Prostate gland (tissue), 2 donors: ENCODE data around the gene CNRIP1. TPM values are rescaled to one million over a fixed set of nuclear protein-coding genes. Genes with fewer than 3 reads are reported as not detected.

ENCODE experiments used
- DNase-seq: peaks from one replicate; pipeline ENCODE4 v3.0.0-alpha.2; 2019; ENCODE audit warnings: low spot score
- H3K27ac ChIP-seq, 2 donors: fragments of 200-600 bp; sonication (generic); 2 replicates each; pipeline ENCODE4 v1.5.1; 2017 to 2019
- H3K27me3 ChIP-seq: fragments of 200-600 bp; sonication (generic); replicated peaks from 2 replicates; pipeline ENCODE4 v1.5.1; 2019; ENCODE audit not compliant: insufficient read depth
- H3K36me3 ChIP-seq, 2 donors: fragments of 200-600 bp; sonication (generic); 1 replicate in 1 of 2; 2 replicates in 1 of 2; pipeline versions ENCODE4 v1.5.1 to v1.8.1; 2017 to 2019
- H3K4me1 ChIP-seq: fragments of 200-600 bp; sonication (generic); replicated peaks from 2 replicates; pipeline ENCODE4 v1.5.1; 2019
- H3K4me3 ChIP-seq, 2 donors: fragments of 200-600 bp; sonication (generic); 2 replicates each; pipeline ENCODE4 v1.5.1; 2017 to 2019
- H3K9me3 ChIP-seq: fragments of 200-600 bp; sonication (generic); 2 replicates; pipeline ENCODE4 v1.5.1; 2017
- POLR2A ChIP-seq: fragments of 450-650 bp; IDR thresholded peaks from one replicate; pipeline ENCODE4 v1.6.1; 2016; ENCODE audit warnings: antibody characterized with exemption, mild to moderate bottlenecking
- POLR2AphosphoS5 ChIP-seq: sonication (generic); formaldehyde crosslinking; IDR thresholded peaks from one replicate; pipeline ENCODE4 v1.6.1; 2017; ENCODE audit warnings: antibody characterized with exemption
- WGBS: methylation state at CpG from one replicate; pipeline ENCODE4 v1.1.5; 2018; 5-methylcytosine and 5-hydroxymethylcytosine counted together
- intact Hi-C: fragments of 100-400 bp; cut with DNase I; formaldehyde crosslinking; loops from one replicate; pipeline ENCODE4 v1.14.2; 2022
- total RNA-seq, 2 donors: library from RNA; depleted of rRNA; stranded (reverse); fragments of >200 nt; gene quantifications; one replicate each; pipeline ENCODE4 v1.1.0, GENCODE V29; 2016
- TF ChIP-seq, protein P1 (sequence below), 4 experiments: fragments of 200-600 bp in 2 of 4; fragments of 450-650 bp in 2 of 4; sonication (generic) in 2 of 4; IDR thresholded peaks; 1 replicate in 3 of 4; 2 replicates in 1 of 4; pipeline ENCODE4 v1.5.1; 2016 to 2019; ENCODE audit warnings: antibody characterized with exemption in 4 of 4, mild to moderate bottlenecking in 2 of 4, moderate library complexity in 2 of 4

The CNRIP1 gene
- total RNA-seq, 2 donors from 2014 or later, result 3.6 to 16.5 TPM

DNA sequence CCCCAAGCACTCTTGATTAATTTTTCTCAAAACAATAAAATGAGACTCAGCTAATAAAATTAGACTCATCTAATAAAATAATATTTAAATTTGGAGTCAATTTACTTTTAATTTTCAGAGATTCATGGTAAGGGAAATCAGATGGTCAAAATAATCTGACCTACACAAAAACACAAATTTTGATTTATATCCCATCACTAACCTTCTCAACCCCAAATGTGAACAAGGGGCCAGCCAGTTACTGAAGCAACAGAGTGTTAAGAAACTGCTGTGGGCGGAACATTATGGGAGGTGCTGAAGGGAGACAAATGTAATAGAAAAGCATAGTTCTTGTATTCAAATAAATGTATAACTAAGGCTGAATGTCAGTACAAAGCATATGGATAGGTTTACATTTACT is 39.0 kb downstream of the CNRIP1 start:
- intact Hi-C loops, result loop anchor here (5.0 to 10.0 kb wide), 2 partner anchors 158 to 164 kb away; no protein-coding TSS in a partner anchor
- peaks cover 4% of the 10 kb centered on the region for H3K4me1 ChIP-seq
- no peak overlapping the region for H3K27ac ChIP-seq

DNA sequence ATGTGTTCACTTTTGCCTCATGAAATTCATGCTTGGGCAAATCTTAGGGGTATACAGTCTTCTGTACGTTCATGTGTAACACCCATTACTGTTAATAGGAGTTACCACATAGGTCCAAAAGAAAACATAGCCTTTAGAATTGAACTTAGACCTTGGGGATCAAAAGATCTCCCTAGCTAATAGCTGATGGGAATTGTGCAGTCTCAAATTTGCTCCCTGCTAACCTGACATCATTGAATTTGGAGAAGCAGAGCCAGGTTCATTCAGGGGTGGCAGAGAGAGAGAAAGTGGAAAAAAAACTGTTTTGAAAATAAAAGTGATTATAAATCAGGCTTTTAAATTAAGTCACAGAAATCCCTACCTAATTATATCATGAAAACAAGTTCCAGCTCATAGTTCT is 39.4 kb downstream of the CNRIP1 start:
- peaks cover 4% of the 10 kb centered on the region for H3K4me1 ChIP-seq
- TF ChIP-seq, protein P1, sequence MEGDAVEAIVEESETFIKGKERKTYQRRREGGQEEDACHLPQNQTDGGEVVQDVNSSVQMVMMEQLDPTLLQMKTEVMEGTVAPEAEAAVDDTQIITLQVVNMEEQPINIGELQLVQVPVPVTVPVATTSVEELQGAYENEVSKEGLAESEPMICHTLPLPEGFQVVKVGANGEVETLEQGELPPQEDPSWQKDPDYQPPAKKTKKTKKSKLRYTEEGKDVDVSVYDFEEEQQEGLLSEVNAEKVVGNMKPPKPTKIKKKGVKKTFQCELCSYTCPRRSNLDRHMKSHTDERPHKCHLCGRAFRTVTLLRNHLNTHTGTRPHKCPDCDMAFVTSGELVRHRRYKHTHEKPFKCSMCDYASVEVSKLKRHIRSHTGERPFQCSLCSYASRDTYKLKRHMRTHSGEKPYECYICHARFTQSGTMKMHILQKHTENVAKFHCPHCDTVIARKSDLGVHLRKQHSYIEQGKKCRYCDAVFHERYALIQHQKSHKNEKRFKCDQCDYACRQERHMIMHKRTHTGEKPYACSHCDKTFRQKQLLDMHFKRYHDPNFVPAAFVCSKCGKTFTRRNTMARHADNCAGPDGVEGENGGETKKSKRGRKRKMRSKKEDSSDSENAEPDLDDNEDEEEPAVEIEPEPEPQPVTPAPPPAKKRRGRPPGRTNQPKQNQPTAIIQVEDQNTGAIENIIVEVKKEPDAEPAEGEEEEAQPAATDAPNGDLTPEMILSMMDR (IDR thresholded peaks at IDR 0.05), result no peak
- TF ChIP-seq POLR2AphosphoS5, result no peak
- no peak for TF ChIP-seq POLR2A
- DNase-seq, result no peak
- intact Hi-C loops, result loop anchor here (5.0 to 10.0 kb wide), 2 partner anchors 158 to 164 kb away; no protein-coding TSS in a partner anchor
- no peaks in the 10 kb centered on the region for H3K36me3 ChIP-seq
- H3K27me3 ChIP-seq, result no peaks in the 10 kb centered on the region
- 26% methylated on average over 1 of the region's 1 CpG for WGBS
- H3K27ac ChIP-seq, result peak overlapping the region; percentile 56 to 57
- H3K9me3 ChIP-seq, result no peaks in the 10 kb centered on the region
- no peak overlapping the region for H3K4me3 ChIP-seq

More for the DNA sequence above, 39.0 kb downstream of the CNRIP1 start:
- Histone ChIP-seq H3K27me3 (no peaks in the 10 kb centered on the region), H3K9me3 (no peaks in the 10 kb centered on the region), H3K36me3 (no peaks in the 10 kb centered on the region), H3K4me3 (no peak overlapping the region)
- no peak for DNase-seq
- TF ChIP-seq POLR2AphosphoS5, result no peak
- no peak for TF ChIP-seq POLR2A
- TF ChIP-seq, protein P1 (IDR thresholded peaks at IDR 0.05), result no peak
- WGBS, result 84% methylated on average over 1 of the region's 1 CpG

DNA sequence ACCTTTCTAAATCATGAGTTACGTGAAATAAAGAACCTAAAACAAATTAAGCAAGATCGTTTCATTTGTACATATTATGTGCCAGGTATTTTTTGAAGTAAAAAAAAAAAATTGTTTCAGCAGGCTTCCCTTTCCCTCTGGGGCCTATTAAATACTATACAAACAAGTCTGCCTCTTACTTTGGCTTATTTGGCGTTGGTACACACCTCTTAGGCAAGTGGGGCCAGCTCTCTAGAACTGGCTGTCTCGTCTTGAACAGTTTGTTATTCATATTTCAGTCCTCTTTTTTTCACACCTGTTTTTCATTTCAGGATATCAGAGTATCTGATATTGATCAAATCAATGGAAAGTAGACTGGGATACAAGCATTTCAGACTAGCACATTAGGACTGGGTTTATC is 40.1 kb downstream of the CNRIP1 start:
- Histone ChIP-seq H3K4me1 (peaks cover 4% of the 10 kb centered on the region), H3K36me3 (no peaks in the 10 kb centered on the region), H3K27ac (peak overlapping the region; percentile 56 to 57), H3K4me3 (no peak overlapping the region), H3K27me3 (no peaks in the 10 kb centered on the region), H3K9me3 (no peaks in the 10 kb centered on the region)
- WGBS, result 20% methylated on average over 4 of the region's 4 CpGs
- DNase-seq, result peak; percentile 56
- intact Hi-C loops, result loop anchor here (5.0 to 10.0 kb wide), 2 partner anchors 157 to 165 kb away; no protein-coding TSS in a partner anchor
- TF ChIP-seq POLR2AphosphoS5, result peak; percentile 73
- TF ChIP-seq, protein P1 (IDR thresholded peaks at IDR 0.05), result no peak

DNA sequence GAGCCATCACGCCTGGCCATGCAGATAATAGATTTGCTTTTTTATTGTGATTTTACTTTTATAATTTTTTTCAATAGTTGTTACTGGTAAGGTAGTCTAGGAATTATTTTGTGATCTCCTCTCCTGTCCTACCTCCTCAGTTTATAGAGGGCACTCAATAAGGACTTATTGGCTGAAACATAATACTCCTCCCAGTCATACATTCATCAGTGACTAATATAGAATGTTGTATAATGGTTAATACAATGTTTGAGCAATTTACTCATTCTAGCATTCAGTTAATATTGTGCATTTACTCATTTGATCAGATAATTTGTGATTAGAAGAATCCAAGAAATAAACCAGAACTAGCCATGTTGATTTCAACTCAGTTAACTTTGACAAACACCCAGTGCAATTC is 41.6 kb downstream of the CNRIP1 start:
- TF ChIP-seq POLR2A (no peak), POLR2AphosphoS5 (no peak)
- TF ChIP-seq, protein P1 (IDR thresholded peaks at IDR 0.05), result no peak
- intact Hi-C loops, result no loop called here
- 100% methylated on average over 1 of the region's 1 CpG for WGBS
- Histone ChIP-seq H3K27me3 (no peaks in the 10 kb centered on the region), H3K27ac (no peak overlapping the region), H3K4me3 (no peak overlapping the region), H3K36me3 (no peaks in the 10 kb centered on the region), H3K4me1 (peaks cover 4% of the 10 kb centered on the region), H3K9me3 (no peaks in the 10 kb centered on the region)
- DNase-seq, result no peak

DNA sequence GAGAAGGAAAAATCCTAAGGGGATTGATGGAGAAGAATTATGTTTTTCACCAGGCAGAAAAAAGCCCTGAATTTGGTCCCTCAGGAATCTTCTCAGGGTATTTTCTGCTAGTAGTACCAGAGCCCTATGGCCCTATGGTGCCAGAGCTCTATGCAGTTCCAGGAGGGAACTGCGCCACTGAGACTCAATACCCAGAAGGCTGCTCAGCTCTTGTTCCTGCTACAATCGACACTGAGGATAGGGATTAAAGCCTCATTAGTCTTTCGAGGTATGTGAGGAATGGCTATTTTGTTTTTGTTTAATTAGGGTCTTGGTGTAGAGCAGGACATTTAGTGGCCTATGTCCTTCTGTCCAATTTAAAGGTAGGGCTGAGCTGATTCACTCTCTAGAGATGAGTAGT is 45.7 kb downstream of the CNRIP1 start:
- TF ChIP-seq POLR2A, result no peak
- TF ChIP-seq, protein P1 (IDR thresholded peaks at IDR 0.05), result no peak
- TF ChIP-seq POLR2AphosphoS5, result no peak
- intact Hi-C loops, result no loop called here
- DNase-seq, result no peak
- Histone ChIP-seq H3K4me1 (no peaks in the 10 kb centered on the region), H3K27ac (no peak overlapping the region), H3K9me3 (no peaks in the 10 kb centered on the region), H3K36me3 (no peaks in the 10 kb centered on the region), H3K27me3 (no peaks in the 10 kb centered on the region), H3K4me3 (no peak overlapping the region)
- WGBS, result 63% methylated on average over 3 of the region's 3 CpGs
